K562 (cell line): ENCODE results near the gene CFAP92. TPM values are rescaled to one million over a fixed set of nuclear protein-coding genes. Genes with fewer than 3 reads are reported as not detected.

Experiments used
- ATAC-seq: fragments of 200-7000 bp; cut with Tn5 transposase; 3 replicates; pipeline ENCODE4 v1.9.1; 2020; ENCODE audit warnings: moderate library complexity
- BruUV-seq: library from RNA; stranded (reverse); fragments of 400-500 nt; replicated peaks from 2 replicates; lab custom pipeline; 2021; lab: Mats Ljungman, UMichigan
- CTCF ChIA-PET: fragments of 300-600 bp; formaldehyde crosslinking; extraction: SDS; loops from one replicate; lab custom pipeline; 2021; ENCODE audit warnings: low intra/inter-chr PET ratio; lab: Yijun Ruan, JAX
- POLR2A ChIA-PET: fragments of 300-600, 350-650 bp; sonication (Branson Sonifier 250); formaldehyde crosslinking; extraction: SDS; loops from one replicate; lab custom pipeline; 2021; ENCODE audit warnings: antibody characterized with exemption, inconsistent platforms; lab: Yijun Ruan, JAX
- DNase-seq, 4 experiments: peaks; one replicate each; pipeline versions ENCODE4 v3.0.0 to v3.0.0-alpha.2; 2011 to 2018; ENCODE audit warnings: low spot score in 3 of 4, mixed read lengths in 3 of 4; ENCODE audit errors: extremely low read depth in 1 of 4
- FAIRE-seq: peaks from 2 replicates; lab custom pipeline; 2011; peaks lifted over from hg19 to GRCh38; lab: Jason Lieb, UNC
- H2AFZ ChIP-seq: 2 replicates; pipeline ENCODE4 v1.6.0; 2011; ENCODE audit warnings: low read depth, low read length, control low read depth, inconsistent platforms
- H3K27ac ChIP-seq: fragments of 200-600 bp; 3 replicates; pipeline ENCODE4 v1.8.0; 2011; ENCODE audit warnings: low read depth, mild to moderate bottlenecking, control low read depth, inconsistent platforms, low read length, moderate library complexity, mixed read lengths; ENCODE audit errors: extremely low read depth
- H3K27me3 ChIP-seq, 2 experiments: fragments of 300-600 bp in 1 of 2; 2 replicates in 1 of 2; 3 replicates in 1 of 2; pipeline versions ENCODE4 v1.6.0 to v1.8.0; 2011; ENCODE audit warnings: inconsistent platforms in 2 of 2, low read length in 2 of 2, mild to moderate bottlenecking in 1 of 2, mixed read lengths in 1 of 2, moderate library complexity in 1 of 2; ENCODE audit not compliant: control insufficient read depth in 2 of 2, insufficient read depth in 2 of 2
- H3K36me3 ChIP-seq: fragments of 300-600 bp; 3 replicates; pipeline ENCODE4 v1.8.0; 2011; ENCODE audit warnings: mild to moderate bottlenecking, low read length, inconsistent platforms; ENCODE audit not compliant: control insufficient read depth, insufficient read depth
- H3K4me1 ChIP-seq, 2 experiments: fragments of 200-600 bp in 1 of 2; replicated peaks in 1 of 2; 2 replicates in 1 of 2; 3 replicates in 1 of 2; pipeline versions ENCODE4 v1.5.1 to v1.8.0; 2011; ENCODE audit warnings: inconsistent platforms in 2 of 2, low read length in 2 of 2, mild to moderate bottlenecking in 1 of 2, mixed read lengths in 1 of 2, moderate library complexity in 1 of 2; ENCODE audit not compliant: control insufficient read depth in 2 of 2, insufficient read depth in 2 of 2
- H3K4me2 ChIP-seq: 2 replicates; pipeline ENCODE4 v1.6.1; 2011; ENCODE audit warnings: low read length, control low read depth, inconsistent platforms, mixed read lengths; ENCODE audit not compliant: insufficient read depth
- H3K4me3 ChIP-seq: fragments of 200-600 bp; sonication (generic), shearing (Covaris generic); 2 replicates; pipeline ENCODE4 v1.5.1; 2016; ENCODE audit warnings: control low read depth, inconsistent platforms
- H3K79me2 ChIP-seq: fragments of 200-600 bp; 3 replicates; pipeline ENCODE4 v1.8.0; 2011; ENCODE audit warnings: low read length, inconsistent platforms; ENCODE audit not compliant: control insufficient read depth, insufficient read depth
- H3K9ac ChIP-seq, 2 experiments: 2 replicates each; pipeline versions ENCODE4 v1.6.0 to v1.6.1; 2011; ENCODE audit warnings: low read depth in 2 of 2, low read length in 2 of 2, control low read depth in 1 of 2, inconsistent platforms in 1 of 2, mild to moderate bottlenecking in 1 of 2, mixed read lengths in 1 of 2; ENCODE audit not compliant: insufficient read depth in 1 of 2
- H3K9me1 ChIP-seq: one replicate; pipeline ENCODE4 v1.6.0; 2011; ENCODE audit warnings: inconsistent platforms, mild to moderate bottlenecking, low read length, moderate library complexity; ENCODE audit not compliant: control insufficient read depth, insufficient read depth
- H3K9me3 ChIP-seq: replicated peaks from 2 replicates; pipeline ENCODE4 v1.5.1; 2011; ENCODE audit warnings: low read depth, low read length, inconsistent platforms; ENCODE audit not compliant: control insufficient read depth, insufficient read depth
- H4K20me1 ChIP-seq: replicated peaks from 2 replicates; pipeline ENCODE4 v1.6.1; 2011; ENCODE audit warnings: low read length, inconsistent platforms, mixed read lengths; ENCODE audit not compliant: control insufficient read depth, insufficient read depth
- CREBBP ChIP-seq: IDR thresholded peaks from one replicate; pipeline ENCODE4 v1.6.1; 2012; ENCODE audit warnings: low read depth, mild to moderate bottlenecking, control low read depth, inconsistent platforms, low read length
- ELF1 ChIP-seq: fragments of 200-800 bp; sonication (Bioruptor generic); IDR thresholded peaks from 2 replicates; pipeline ENCODE4 v1.6.1; 2016; ENCODE audit warnings: missing genetic modification characterization, missing compliant biosample characterization
- FOXJ3 ChIP-seq: sonication (generic); formaldehyde crosslinking; IDR thresholded peaks from 2 replicates; pipeline ENCODE4 v1.4.0; 2020; ENCODE audit warnings: mild to moderate bottlenecking, missing genetic modification reagents
- WGBS: fragments of 100-300 bp; shearing (Covaris generic); methylation state at CpG from one replicate; pipeline ENCODE4 v1.1.6; 2016; ENCODE audit warnings: low coverage, mixed read lengths; ENCODE audit not compliant: insufficient coverage; ENCODE audit errors: missing lambda C conversion rate; 5-methylcytosine and 5-hydroxymethylcytosine counted together
- in situ Hi-C: fragments of 300-500 bp; cut with MboI; formaldehyde crosslinking; loops from 4 replicates; pipeline ENCODE4 v1.15.0; 2018; ENCODE audit warnings: inconsistent platforms, mixed read lengths
- intact Hi-C: fragments of 100-400 bp; cut with micrococcal nuclease; formaldehyde crosslinking; loops from 2 replicates; pipeline ENCODE4 v1.14.2; 2022
- polyA plus RNA-seq, 8 experiments: library from polyadenylated mRNA; depleted of rRNA in 4 of 8; stranded (reverse) in 5 of 8; unstranded in 3 of 8; fragments of >200 nt; fragmentation: Nextera tagmentation in 2 of 8; fragmentation: Illumina TruSeq in 1 of 8; extraction: Ambion mirVana in 2 of 8; extraction: Trizol in 1 of 8; gene quantifications; 2 replicates each; pipeline versions ENCODE4 v1.2.1 to v1.2.3, GENCODE V29; 2011 to 2014; ENCODE audit warnings: inconsistent platforms in 1 of 8, missing spikeins in 1 of 8
- total RNA-seq, 7 experiments: library from RNA; depleted of rRNA in 6 of 7; stranded (reverse); fragments of >200 nt in 6 of 7; fragmentation: Illumina TruSeq in 2 of 7; extraction: Trizol in 2 of 7; gene quantifications; 2 replicates each; pipeline versions ENCODE4 v1.2.1 to v1.2.3, GENCODE V29; 2011 to 2021; ENCODE audit warnings: low replicate concordance in 1 of 7

CFAP92 gene
- total and polyA plus RNA-seq, 9 of the 15 experiments (the other 6 are each of a cell fraction or from before 2014, with no cell fraction given), result 0.06 to 0.62 (median 0.36) TPM

DNA sequence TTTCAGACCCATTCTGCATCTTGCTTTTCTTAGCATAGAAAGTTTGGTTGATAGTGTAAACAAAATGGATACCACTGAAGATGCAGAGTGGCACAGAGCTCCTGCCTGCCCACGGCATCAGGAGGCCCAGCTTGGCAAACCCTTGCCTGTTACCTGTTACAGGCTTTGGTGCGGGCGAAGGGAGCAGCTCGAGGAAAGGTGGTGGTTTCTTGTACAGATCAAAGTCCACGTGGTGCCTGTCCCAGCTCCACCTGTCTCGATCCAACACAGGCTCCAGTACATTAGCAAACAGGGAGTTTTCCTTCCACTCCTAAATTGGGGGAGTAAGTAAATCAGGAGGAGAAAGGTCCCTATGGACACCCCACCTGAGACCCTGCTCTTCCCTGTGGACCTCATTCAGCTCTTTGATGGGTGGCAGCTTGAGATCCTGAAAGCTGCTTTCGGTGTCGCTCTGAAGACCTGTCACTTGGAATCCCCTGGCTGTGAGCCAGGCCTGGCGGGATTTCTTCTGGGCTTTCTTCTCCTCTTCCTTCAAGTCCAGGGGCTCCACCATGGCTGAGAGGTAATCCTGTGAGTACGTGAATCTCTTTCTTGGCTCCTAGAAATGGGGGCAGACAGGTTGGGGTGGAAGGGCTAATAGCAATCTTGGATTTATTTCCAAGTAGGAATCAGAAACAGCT, 78.8 kb downstream of the CFAP92 start (continued):
- no peak for TF ChIP-seq FOXJ3

DNA sequence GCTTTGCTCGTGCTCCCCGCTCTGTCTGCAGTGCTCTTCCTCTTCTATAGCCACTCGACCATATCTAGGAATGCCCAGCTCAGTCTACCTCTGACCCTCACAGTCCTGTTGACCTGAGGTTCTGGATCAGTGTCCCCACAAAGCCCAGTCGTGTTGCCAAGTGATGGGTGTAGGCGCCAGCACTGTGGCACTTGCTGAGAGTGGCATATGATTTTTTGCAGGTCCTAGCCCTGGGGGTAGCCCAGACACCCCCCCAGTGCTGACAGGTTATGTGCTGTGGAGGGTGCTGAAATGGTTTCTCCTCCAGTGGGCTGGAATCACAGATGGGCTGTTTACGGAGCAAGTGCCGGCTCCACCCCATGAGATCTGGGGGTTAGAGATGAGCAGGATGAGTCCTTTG, 82.0 kb downstream of the CFAP92 start:
- ChIA-PET CTCF (no interaction called here), POLR2A (no interaction called here)
- H3K27me3 ChIP-seq, result no peaks in the 10 kb centered on the region
- ATAC-seq (no peak), DNase-seq (no peak), FAIRE-seq (no peak)
- no peak overlapping the region for H3K4me3 ChIP-seq
- no peak overlapping the region for H3K9ac ChIP-seq
- H3K79me2 ChIP-seq, result no peaks in the 10 kb centered on the region
- in situ Hi-C loops, result no loop called here
- no peak overlapping the region for H3K27ac ChIP-seq
- intact Hi-C loops, result no loop called here
- TF ChIP-seq CREBBP (no peak), ELF1 (tag) (no peak)
- H2AFZ ChIP-seq, result no peak overlapping the region
- H3K4me1 ChIP-seq, result peaks cover 0 to 5% of the 10 kb centered on the region in 2 experiments; a peak in 2 of 5 replicates
- H4K20me1 ChIP-seq, result no peaks in the 10 kb centered on the region; the same call in 1 of the 2 replicates
- H3K9me3 ChIP-seq, result no peaks in the 10 kb centered on the region
- BruUV-seq, result no TSS peak
- no peaks in the 10 kb centered on the region for H3K9me1 ChIP-seq
- no peak overlapping the region for H3K4me2 ChIP-seq
- WGBS, result 96% methylated on average over 4 of the region's 7 CpGs
- peaks cover 89% of the 10 kb centered on the region; the same call in 2 of the 3 replicates for H3K36me3 ChIP-seq
